Activated CD4-positive, alpha-beta T cell treated with anti-CD3 and anti-CD28 coated beads, Interleukin-2, Interleukin-4, amounts not matched to agents 100 ng/mL and 50 ng/mL, durations not matched to agents 16 hours and 8 hours (primary cell): ENCODE data around the gene MCOLN2.
"Not testable (repeated sequence)": the region's sequence is repeated elsewhere in the genome, so short reads cannot be mapped to it uniquely, and the experiment has no call there.

ENCODE experiments used
- DNase-seq: peaks from one replicate; pipeline ENCODE4 v3.0.0-alpha.2; 2020; ENCODE audit warnings: low spot score

MCOLN2 gene

DNA sequence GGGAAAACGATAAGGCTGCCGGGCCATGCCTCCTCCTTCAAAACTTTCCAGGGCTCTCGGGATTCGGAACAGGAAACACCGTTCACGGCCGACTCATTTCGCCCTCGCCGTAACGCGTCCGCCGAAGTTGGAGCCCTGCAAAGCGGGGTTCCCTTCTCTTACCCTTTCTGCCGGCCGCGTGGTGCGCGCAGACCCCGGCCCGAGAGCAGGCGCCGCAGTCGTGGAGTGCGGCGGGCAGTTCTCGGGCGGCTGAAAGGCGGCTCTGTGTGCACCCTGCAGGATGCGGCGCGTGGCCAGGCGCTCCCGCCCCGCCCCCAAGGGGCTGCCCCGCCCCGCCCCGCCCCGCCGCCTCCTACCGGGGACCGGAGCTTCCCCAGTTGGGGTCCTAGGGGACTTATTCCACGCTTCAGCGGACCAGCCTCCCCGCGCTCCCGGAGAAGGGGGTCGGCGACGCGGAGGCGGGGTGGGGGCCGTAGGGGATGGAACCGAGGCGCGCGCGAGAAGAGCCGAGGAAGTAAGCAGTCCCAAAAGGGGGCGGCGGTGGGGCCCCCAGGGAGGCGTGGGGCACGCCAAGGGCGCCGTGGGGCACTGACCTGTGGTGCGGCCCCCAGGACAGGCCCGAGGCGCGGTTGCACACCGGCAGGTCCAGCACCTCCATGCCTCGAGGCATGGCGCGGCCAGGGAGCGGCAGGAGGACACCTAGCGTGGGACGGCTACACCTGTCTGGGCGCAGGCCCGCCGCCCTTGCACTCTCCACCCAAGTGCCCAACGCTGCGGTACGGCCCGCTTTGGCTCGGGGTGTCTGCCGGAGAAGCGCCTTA is at the start of gene MCOLN2:
MCOLN2 (minus strand) TSS at position 268 of the 821 bp plus-strand sequence; CDS start at position 27, 241 bp downstream.
- peak; percentile 56 for DNase-seq

DNA sequence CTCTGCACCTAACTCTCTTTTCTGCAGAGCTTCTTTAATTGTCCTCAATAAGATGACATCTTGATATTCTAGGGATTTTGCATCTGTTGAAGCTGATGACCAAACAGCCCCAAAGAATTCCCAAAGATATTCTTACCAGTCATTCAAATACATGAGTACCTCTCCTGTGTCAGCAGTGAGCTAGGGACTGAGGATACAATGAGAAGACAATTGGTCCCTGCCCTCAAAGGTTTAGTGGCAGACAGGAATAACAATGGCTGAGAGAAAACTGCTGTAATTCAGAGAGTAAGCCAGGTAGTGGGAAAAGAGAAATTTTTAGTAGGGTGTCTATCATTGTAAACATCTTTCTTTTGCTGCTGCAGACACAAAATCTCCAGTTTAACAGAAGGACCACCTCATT is 45.5 kb upstream of the MCOLN2 start:
- DNase-seq: no peak

DNA sequence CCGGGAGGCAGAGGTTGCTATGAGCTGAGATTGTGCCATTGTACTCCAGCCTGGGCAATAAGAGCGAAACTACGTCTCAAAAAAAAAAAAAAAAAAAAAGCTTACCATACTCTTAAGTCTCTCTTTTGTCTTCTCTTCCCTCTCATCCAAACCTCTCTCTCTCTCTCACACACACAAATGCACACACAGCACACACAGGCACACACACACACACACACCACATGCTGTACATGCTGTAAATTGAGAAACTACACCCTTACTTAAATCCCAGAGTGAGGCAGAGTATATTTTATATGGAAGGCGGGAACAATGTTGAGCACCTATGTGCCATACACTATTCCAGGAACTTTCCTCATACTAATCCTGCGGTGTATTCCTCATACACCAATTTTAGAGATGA is 44.9 kb upstream of the MCOLN2 start:
- no peak for DNase-seq

DNA sequence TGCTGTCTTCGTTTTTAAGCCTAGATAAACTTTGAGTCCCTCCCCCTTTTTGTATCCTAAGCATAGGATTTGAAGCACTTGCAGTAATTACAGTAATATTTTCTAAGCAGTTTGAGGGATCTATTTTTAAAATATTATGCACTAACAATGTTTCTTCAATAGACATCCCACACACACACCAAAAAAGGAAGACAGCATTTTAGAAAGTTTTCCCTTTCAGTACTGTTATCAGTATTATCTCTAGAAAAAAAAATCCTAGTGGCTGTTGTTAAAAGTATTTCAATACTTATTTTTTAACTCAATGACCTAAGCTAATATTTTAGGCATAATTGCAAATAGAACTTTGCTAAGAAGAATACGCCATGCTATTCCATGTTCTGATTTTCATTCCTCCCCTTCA is 36.3 kb upstream of the MCOLN2 start:
- DNase-seq: no peak

DNA sequence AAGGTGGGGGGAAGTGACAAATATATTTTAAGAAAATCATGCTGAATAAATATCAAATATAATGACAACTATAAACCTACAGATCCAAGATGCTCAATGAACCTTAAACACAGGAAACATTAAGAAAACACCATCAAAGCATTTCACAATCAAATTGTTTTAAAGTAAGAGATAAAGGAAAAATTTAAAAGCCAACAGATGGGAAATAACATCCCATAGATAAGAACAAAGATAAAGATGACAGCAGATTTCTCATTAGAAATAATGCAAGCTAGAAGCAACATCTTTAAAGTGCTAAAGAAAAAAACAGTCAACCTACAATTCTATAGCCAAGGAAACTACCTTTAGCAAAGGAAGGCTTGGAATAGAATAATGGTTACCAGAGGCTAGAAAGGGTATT is 33.6 kb upstream of the MCOLN2 start:
- DNase-seq: no peak

DNA sequence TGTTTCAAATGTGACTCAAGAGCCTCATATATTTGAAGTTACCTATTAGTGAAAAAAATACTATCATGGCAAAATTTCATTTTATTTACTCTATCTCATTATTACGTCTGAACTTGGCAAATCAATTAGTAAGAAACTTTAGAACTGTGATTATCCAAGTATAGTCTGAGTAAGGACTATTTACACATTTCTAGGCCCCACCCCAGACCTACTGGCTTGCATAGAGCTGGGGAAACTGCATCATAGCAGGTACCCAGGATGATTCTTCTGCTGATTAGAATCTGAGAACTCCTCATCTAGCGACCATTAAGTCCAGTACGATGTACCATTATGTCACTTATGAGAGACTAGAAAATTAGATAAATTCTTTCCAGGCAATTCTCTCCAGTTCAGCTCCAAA is 31.2 kb upstream of the MCOLN2 start:
- no peak for DNase-seq

DNA sequence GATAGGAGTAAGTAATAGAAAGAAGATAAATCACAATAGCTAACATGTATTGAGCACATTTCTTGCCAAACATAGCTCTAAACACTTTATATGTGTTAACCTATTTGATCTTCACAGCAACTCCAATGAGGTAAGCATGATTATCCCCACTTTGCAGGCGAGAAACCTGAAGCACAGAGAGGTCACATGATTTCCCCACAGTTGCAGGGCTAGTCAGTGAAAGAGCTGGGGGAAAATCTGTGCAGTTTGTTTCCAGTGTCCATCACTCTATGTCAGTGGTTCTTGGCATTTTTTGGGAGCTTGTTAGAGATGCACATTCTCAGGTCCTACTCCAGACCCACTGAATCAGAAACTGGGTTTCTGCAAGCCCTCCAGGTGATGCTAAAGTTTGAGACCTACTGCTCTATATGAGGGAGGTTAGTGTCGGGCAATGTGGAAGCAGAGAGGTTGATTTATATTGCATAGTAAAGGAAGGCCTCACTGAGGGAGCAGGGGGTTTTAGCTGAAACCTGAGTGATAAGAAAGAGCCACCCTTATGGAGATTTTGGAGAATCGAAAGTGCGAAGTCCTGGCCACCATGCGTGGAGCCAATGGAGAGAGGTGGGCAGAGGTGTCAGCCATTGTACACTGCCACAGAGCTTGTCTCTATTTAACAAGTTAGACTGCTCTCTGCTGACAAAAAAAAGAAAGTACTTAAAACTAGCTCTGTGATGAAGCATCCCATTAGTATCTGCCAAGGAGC is 30.5 kb upstream of the MCOLN2 start:
- no peak for DNase-seq

DNA sequence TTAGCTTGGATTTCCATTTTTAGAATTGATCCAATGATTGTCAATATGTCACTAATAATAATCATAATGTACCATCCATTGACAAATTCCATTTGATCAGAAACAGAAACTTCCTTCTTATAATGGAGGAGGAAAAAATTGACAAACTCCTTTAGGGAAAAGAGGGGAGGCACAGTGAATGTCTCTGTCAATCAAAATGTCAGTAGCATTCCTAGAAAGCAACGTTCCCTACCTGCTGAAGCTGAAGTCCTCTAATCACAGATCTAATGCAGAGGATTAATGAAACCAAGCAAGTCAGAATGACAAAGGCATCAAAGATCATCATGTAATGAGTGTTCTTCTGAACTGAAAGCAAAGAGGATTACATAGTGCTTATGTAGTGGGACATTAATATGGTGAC is 29.0 kb upstream of the MCOLN2 start:
- no peak for DNase-seq

DNA sequence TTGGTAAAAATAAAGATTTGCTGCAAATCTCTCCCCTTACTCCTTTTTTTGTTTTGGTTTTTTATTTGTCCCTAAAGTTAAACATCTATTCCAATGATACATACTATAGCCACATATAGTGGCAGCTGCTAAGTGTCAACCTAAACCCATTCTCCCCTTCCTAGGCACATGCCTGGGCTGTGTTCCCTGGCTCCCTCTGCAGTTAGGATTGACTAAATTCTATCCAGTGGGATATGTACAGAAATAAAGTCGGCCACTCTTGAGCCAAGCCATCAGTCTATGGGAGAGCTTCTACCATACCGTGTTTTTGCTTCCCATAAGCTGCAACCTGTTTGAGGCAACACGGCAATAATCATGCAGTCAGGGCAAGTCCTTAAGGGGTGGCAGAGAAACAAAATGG is 27.8 kb upstream of the MCOLN2 start:
- no peak for DNase-seq

DNA sequence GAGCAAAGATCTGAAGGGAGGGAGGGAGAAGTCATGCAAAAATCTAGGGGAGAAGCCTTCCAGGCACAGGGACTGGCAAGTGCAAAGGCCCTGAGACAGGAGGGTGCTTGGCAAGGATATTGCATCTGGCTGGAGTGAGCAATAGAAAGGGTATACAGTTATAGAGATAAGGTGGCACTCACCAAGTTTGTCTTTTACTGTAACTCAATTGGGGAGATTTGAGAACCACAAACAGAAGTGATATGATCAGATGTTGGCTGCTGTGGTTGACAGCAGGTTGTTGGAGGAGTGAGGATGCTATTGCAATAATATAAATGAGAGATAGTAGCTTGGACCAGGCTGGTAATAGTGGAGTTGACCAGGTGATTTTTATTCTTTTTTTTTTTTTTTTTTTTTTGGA is 25.8 kb upstream of the MCOLN2 start:
- DNase-seq: peak; percentile 30

DNA sequence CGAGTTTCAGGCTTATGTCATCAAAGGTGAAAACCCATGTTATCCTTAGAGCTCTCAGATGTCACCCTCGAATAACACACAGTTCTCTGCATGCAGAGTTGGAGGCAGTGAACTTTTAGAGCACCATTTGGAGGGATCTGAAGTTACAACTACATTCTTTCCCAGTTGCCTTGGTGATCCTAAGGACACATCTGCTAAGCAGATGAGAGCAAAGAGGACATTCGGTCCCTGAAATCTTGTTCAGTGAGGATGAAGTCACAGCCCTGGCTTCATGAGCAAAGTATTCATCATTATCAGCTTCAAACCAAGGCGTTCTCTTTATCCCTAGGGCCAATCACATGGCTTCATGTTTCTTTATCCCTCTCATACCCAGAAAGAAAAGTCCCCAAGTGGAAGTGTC is 23.1 kb upstream of the MCOLN2 start:
- DNase-seq: no peak

DNA sequence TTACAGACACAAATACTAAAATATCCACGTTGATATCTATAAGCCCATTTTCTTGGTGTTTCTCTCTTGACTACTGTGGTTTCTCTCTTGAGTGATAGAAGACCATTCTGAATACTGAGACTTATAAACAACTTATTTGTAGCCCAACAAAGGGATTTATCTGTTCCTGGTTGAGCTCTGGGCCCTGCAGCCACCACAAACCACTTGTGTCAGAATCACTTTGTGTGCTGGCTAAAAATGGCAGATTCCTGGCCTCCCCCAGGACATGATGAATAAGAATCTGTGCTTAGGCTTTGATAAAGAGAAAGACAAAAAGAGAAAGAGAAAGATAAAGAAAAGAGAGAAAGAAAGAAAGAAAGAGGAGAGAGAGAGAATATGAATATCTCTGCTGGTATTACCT is 18.9 kb upstream of the MCOLN2 start:
- DNase-seq: no peak

DNA sequence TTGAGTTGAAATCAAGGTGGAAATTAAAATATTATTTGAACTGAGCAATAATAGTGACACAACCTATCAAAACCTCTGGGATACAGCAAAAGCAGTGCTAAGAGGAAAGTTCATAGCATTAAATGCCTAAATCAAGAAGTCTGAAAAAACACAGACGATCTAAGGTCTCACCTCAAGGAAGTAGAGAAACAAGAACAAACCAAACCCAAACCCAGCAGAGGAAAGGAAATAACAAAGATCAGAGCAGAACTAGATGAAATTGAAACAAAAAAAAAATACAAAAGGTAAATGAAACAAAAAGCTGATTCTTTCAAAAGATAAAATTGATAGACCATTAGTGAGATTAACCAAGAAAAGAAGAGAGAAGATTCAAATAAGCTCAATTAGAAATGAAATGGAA is 8.7 kb upstream of the MCOLN2 start:
- not testable (repeated sequence) for DNase-seq

DNA sequence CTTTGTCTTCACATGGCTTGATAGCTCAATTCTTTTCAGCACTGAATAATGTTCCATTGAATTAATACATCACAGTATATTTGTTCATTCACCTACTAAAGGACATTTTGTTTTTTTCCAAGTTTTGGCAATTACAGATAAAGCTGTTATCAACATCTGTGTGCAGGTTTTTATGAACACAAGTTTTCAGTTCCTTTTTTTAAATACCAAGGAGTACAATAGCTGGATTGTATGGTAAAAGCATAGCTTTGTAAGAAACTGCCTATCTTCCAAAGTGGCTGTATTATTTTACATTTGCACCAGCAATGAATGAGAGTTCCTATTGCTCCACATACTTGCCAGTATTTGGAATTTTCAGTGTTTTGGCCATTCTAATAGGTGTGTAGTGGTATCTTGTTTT is 4.8 kb upstream of the MCOLN2 start:
- DNase-seq: no peak

DNA sequence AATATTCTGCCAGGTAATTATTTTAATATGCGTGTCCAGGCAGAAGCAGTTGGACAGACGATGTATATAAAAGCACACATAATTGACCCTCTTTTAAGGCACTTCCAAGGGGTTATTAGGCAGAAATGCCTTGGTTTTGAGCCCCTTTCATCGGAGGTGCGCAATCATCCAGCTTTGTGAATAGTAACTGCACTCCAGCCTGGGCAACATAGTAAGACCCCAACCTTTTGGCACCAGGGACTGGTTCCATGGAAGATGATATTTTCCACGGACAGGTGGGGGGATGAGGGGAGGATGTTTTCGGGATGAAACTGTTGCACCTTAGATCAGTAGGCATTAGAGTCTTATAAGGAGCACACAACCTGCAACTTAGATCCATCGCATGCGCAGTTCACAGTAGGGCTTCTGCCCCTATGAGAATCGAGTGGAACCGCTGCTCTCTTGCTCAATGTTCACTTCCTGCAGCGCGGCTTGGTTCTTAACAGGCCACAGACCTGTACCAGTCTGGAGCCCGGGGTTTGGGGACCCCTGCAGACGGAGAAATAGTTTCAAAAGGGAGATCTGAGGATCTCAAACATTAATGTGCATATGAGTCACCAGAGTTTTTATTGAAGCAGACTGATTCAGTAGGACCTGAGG is 1.8 kb upstream of the MCOLN2 start:
- DNase-seq: peak; percentile 76

DNA sequence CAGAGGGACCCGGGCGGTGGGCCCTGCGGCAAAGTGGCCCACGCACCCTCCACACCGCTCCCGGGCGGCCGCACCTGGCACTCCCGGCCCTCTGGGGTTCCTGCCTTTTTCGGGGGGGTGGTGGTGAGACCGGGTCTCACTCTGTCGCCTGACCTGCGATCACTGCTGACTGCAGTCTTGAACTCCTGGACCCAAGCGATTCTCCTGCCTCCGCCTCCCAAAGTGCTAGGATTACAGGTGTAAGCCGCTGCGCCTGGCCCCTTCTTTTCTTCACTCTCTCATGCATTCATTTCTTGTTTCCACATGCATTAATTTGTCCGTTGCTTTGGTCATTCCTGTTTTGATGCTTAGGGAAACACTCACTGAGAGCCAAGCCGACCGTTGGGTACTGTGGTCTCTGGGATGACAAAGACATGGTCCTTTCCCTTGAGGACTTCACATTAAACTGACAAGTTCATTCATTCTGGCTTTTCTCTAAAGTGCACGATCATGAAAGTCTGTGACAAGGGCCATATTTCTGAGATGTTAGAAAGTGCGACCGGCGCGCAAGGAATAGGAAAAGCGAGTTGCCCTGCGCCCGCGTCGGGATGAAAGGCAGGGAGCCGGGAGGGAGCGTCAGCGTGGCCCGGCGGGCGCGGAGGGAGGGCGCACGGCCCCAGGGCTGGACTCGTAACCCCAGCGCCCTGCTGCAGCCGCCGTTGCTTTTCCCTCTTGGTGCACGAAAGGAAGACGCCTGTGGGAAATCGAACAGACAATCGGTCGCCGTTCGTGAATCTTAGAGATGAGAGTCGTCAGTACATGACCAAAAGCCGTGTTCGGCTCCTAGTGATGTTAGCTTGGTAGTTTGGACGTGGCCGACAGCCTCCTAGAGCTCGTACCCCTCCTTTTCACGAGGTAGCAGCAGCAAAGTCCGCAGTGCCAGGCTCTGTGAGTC is 1.0 kb upstream of the MCOLN2 start:
- DNase-seq: no peak

DNA sequence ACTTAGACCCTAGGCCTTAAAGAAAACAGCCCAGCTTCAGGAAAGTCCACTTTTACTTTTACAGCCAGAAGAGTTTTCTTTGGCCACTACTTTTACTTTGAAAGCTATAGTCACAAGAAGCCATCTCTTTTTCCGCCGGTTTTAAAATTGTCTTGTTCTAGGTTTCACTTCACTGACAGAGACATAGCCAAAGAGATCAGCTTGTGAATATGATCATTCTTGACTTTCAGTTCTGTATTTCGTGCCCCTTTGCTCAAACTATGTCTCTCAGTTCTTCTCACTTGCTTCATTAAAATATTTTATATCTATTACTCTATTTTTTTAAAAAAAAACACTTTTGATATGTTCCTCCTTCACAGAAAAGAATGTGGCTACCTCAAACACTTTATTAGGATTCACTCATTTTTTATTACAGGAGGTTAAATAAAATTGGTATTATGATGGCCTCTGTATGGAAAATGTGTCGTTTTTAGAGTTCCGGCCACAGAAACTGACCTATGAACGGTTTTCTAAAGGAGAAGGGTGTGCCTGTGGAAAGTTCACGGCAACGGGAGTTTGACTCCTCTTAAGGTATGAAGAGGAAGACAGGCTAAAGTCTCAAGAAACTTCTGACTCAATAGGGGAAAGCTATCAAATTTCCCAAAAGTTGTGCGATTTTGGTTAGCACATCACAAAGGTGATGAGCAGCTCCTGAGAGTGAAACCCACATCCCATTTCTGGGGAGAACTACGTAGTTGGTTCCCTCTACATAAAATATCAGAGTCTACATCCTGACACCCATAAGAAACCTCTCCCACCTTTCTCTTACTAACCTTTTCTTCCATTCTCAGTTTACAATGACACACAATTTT is 1.2 kb downstream of the MCOLN2 start:
- DNase-seq: peak; percentile 72

DNA sequence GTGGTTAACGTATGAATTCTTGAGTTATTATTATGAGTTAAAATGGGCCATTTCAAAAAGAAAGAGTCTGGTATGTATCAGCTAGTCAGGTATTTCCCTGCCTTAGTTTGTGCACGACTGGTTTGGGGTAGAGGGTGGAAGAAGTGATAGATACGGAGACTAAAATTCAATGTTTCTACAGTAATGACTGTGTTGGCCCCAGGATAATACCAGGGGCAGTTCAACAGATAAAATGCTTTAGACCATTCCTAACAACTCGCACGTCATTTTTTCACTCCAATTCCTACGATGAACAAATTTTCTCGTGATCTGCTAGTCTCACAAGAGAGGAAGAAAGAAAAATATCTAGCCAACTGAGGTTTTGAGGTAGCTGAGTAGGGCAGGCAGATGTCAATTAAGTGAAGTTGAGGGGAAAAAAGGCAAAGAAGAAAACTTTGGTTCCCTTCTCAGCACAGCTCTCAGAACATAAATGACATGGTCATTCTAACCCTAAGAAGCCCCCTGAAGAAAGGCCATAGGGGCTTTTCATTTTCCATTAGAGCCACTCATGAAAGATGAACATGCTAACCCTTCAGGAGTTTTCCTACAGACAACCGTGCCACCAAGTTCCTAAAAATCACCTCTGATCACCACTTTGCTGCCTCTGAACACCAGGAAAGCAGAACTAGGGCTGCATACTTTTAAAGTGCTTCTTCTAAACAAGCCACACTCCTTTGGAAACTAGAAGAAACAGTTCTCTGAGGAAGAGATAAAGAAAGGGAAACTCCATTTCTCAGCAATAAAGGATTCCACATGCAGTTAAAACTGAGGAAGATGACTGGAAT is 5.6 kb downstream of the MCOLN2 start:
- DNase-seq: peak; percentile 54

DNA sequence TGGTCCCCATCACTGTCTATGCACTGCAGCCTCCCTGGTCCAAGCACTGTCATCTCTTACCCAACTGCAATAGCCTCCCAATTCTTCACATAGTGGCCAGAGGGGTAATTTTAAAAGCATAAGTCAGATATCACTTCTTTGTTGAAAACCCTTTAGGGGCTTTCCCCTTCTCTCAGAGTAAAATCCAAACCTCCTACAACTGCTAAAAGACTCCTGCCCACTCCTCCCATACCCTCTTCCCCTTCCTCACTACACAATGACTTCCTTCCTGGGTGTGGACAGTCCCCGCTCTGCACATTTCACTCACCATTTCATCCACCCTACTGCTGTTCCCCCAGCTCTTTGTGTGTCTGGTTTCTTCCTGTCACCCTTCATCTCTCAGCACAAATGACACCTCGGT is 8.3 kb downstream of the MCOLN2 start:
- DNase-seq: peak; percentile 63

DNA sequence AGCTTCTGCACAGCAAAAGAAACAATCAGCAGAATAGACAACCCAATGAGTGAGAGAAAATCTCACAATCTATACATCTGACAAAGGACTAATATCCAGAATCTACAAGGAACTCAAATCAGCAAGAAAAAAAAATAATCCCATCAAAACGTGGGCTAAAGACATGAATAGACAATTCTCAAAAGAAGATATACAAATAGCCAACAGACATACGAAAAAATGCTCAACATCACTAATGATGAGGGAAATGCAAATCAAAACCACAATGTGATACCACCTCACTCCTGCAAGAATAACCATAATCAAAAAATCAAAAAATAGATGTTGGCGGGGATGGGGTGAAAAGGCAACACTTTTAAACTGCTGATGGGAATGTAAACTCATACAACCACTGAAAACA is 10.4 kb downstream of the MCOLN2 start:
- DNase-seq: not testable (repeated sequence)
